HG02642 (cell line): Measurements from ENCODE around the gene GPR161.

Experiments used
- ATAC-seq: cut with Tn5 transposase; IDR thresholded peaks from one replicate; pipeline ENCODE4 v1.9.1; 2021; ENCODE audit warnings: mild to moderate bottlenecking; ENCODE audit not compliant: unreplicated experiment, poor library complexity

The GPR161 gene

GRCh38 chr1:168050880-168051279, 85.8 kb downstream of the GPR161 start:
- ATAC-seq, result no peak

- no peak for ATAC-seq
Measured at GRCh38 chr1:168050307-168050706, 86.4 kb downstream of the GPR161 start.

GRCh38 chr1:168045311-168045710, 91.4 kb downstream of the GPR161 start:
- no peak for ATAC-seq

GRCh38 chr1:168042362-168042761, 94.4 kb downstream of the GPR161 start:
- ATAC-seq, result no peak

- no peak for ATAC-seq
Measured at GRCh38 chr1:168035345-168035744, 101.4 kb downstream of the GPR161 start.

GRCh38 chr1:168032029-168032428, 104.7 kb downstream of the GPR161 start:
- no peak for ATAC-seq

- no peak for ATAC-seq
Measured at GRCh38 chr1:168031627-168032026, 105.1 kb downstream of the GPR161 start.

- ATAC-seq, result no peak
Measured at GRCh38 chr1:168031198-168031597, 105.5 kb downstream of the GPR161 start.
